CMK (cell line): ENCODE data around the gene S100B.

ENCODE experiments used
- DNase-seq: peaks from one replicate; pipeline ENCODE4 v3.0.0-alpha.2; 2010; ENCODE audit warnings: low read depth

S100B gene

GRCh38 chr21:46560568-46561444, 44.1 kb downstream of the S100B start:
- no peak for DNase-seq

DNA sequence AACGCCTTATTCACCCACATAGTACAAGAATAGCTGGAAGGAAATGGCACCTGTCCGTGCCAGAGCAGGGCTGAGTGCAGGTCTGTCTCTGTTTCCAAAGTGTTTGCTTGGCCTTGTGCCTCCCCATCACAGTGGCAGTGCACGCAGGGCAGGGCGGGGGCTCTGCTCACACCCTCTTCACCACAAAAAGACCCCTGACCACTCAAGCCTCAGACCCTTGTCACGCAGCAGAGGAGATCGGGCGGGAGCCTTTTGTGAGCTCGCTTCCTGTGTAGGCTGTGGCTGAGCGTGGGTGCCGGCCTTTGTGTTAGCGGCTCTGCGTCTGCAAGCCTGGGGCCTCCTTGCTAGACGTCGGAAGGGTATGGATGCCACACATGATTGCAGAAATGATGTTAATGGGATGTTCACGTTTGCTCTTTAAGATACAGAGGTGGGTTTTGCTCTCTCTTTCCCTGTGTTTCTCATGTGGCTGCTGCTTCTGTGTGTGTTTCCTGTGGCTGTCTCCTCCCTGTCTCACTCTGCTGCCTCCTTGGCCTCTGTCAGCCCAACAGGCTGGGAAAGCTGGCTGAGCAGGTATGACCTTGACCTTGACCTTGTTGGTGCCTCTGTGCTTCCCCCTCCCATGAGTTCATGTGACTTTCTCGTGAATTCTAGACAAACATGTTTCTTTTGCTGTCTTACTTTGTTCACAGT, 45.4 kb downstream of the S100B start:
- DNase-seq: no peak

- no peak for DNase-seq
Measured at GRCh38 chr21:46557919-46558392, 46.9 kb downstream of the S100B start.

DNA sequence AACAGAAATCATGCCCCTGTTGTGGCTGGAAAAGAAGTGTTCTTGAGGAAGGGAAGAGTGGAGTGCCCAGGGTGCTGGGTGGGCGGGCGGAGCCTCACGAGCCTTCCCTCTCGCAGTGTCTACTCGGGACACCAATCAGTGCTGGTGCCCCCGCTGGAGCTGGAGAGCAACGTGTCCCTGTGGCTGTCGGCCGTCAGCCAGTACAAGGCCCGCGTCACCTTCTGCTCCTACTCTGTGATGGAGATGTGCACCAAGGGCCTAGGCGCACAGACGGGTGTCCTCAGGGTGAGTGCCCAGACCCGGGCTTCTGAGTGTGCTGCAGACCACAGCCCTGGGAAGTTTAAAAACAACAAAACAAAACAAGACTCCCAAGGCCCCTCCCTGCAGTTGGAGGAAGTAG, 47.4 kb downstream of the S100B start:
- no peak for DNase-seq

- DNase-seq: no peak
Measured at GRCh38 chr21:46556802-46557201, 48.1 kb downstream of the S100B start.

- no peak for DNase-seq
Measured at GRCh38 chr21:46555678-46556077, 49.2 kb downstream of the S100B start.

- no peak for DNase-seq
Measured at GRCh38 chr21:46555225-46555617, 49.7 kb downstream of the S100B start.

DNA sequence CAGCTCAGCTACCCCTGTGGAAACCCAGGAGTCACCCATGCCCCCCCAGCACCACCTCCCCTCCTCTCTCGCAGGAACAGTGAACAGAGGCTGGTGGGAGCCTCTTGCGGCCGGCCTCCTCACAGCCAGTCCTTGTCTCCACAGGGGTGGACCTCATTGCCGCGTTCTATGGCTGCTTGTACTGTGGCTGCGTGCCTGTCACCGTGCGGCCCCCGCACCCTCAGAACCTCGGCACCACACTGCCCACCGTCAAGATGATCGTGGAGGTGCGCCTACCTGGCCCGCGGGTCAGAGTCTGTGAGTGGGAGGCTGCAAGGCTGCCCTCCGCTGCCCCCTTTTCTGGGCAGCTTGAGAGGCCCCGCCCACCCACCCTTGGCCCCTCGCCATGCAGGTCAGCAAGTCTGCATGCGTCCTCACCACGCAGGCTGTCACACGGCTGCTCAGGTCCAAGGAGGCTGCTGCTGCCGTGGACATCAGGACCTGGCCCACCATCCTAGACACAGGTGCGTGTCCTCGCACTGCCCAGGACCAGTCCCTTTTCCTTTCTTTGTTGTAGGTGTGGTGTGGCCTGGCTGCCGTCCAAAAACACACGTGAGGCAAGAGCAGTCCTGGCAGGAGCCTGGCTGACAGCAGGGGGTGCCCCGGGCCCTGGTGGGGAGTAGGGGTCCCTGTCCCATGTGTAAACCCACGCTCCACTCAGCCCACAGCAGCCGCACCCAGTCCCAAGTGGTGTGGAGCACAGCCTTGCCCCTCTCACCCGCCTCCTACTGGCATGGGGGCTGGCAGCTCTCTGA, 50.3 kb downstream of the S100B start:
- DNase-seq: no peak

DNA sequence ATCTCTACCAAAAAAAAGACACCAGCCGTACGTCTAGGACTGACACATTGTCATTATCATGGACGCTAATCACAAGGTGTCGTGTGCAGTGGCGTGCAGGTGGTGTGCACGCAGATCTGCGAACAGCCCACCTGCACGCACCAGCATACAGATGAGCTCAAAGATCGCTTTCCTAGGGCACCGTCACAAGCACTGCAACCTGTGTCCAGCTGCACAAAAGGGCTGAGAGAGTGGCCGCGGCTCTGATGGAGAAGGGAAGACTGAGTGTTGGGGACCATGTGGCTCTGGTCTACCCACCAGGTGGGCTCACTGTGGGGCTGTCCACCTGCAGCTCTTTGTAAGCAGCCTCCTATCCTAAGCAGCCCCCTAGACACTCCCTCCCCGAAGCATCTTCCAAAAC, 50.9 kb downstream of the S100B start:
- DNase-seq: no peak

DNA sequence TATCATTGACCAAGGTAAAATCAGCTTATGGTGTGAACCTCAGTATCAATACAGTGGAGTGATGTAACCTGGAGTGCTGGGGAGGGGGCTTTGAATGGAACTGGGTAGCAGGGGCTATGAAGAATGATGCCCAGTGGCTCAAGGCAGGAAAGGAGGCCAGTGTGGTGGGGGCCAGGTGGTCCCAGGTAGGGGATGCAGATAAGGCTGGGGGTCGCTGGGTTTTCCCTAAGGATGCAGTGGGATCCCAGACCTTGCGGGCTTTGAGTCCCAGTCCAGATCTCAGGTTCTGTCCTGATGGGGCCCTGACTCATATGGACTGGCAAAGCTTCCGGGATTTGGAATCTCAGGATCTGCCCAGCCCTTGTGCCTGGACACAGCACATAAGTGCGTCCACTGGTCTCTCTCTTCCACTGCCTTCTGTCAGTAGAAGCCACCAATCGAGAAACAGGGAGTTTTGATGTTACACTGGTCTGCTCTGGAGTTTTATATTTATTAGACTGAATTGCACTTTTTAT, 52.0 kb downstream of the S100B start:
- DNase-seq: no peak

DNA sequence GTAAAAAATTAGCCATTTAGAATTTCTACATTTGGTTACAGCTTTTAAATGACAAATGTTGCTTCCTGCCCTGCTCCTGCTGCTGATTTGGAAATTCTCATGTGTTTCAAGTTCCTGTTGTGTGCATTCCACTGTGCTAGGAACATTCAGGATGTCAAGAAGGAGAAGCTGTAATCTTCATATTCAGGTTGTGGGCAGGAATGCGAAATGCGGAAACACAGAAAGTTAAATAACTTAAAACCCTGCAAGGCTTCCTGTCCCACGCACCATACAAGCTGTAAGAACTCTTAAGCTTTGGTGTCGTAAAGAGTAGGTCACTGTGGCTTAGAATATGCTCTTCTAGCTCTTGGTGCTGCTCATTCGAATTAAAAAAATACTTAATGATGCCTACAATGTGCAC, 52.6 kb downstream of the S100B start:
- DNase-seq: no peak

DNA sequence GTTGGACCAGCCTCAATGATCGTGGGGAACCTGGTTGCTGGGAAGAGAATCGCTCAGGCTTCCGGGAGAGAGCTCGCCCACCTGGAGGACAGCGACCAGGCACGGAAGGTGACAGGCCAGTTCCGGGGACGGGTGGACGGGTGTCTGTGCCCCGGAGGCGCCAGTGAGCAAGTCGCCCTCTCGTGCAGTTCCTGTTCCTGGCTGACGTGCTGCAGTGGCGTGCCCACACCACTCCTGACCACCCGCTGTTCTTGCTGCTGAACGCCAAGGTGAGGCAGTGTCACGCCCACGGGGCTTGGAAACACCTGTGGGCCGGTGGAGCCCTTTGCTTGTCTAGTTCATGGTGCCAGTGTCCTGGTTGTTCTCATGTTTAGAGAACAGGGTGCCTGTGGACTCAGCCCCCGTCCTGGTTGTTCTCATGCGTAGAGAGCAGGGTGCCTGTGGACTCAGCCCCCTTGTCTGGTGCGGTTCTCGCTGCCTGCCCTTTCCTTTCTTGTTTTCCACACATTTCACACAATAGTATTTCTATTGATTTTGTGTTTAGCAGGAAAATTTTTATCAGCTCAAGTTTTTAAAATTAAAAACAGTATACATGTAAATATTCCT, 53.1 kb downstream of the S100B start:
- DNase-seq: no peak

- no peak for DNase-seq
Measured at GRCh38 chr21:46550116-46550941, 54.6 kb downstream of the S100B start.

- no peak for DNase-seq
Measured at GRCh38 chr21:46549650-46550049, 55.2 kb downstream of the S100B start.
